GM21825 (cell line): Measurements from ENCODE around the gene ANKRD18B.
"Not testable (repeated sequence)": the region's sequence is repeated elsewhere in the genome, so short reads cannot be mapped to it uniquely, and the experiment has no call there.

ENCODE experiments used
- ATAC-seq: cut with Tn5 transposase; IDR thresholded peaks from one replicate; pipeline ENCODE4 v1.9.1; 2021; ENCODE audit warnings: mild to moderate bottlenecking, moderate library complexity; ENCODE audit not compliant: unreplicated experiment

ANKRD18B gene

GRCh38 chr9:33604249-33604648, 80.2 kb downstream of the ANKRD18B start:
- not testable (repeated sequence) for ATAC-seq

DNA sequence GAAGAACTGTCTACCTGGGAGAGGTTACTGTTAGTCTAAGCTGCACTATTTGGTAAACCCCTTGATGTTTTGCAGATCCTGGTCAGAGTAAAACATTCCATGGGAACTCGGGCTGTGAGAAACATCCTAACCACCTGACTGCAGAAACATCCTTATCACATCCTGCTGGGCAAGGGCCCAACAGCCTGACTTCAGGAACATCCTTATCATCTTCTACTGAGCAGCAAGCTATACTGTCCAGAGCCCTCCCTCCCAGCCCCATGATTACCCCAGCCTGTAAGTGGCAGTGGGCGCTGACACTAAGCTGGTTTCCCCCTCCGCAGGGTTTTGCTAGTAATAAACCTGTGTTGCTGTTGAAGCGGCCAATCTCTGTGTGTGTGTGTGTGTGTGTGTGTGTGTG, 80.9 kb downstream of the ANKRD18B start:
- ATAC-seq = not testable (repeated sequence)

DNA sequence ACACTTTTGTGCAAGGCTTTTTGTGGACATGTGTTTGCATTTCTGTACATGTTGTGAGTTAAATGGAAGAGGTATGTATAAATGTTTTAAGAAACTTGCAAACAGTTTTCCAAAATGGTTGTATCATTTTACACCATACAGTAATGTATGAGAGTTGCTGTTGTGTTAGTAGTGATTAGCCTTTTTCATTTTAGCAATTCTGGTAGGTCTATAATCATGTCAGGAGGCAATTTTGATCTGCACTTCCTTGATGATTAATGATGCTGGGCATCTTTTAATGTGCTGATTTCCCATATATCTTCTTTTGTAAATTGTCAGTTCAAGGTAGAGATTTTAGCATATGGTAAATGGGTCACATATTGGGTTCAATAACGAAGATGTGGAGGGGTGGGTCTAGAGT, 87.3 kb downstream of the ANKRD18B start:
- ATAC-seq = no peak

GRCh38 chr9:33612410-33612809, 88.4 kb downstream of the ANKRD18B start:
- not testable (repeated sequence) for ATAC-seq

DNA sequence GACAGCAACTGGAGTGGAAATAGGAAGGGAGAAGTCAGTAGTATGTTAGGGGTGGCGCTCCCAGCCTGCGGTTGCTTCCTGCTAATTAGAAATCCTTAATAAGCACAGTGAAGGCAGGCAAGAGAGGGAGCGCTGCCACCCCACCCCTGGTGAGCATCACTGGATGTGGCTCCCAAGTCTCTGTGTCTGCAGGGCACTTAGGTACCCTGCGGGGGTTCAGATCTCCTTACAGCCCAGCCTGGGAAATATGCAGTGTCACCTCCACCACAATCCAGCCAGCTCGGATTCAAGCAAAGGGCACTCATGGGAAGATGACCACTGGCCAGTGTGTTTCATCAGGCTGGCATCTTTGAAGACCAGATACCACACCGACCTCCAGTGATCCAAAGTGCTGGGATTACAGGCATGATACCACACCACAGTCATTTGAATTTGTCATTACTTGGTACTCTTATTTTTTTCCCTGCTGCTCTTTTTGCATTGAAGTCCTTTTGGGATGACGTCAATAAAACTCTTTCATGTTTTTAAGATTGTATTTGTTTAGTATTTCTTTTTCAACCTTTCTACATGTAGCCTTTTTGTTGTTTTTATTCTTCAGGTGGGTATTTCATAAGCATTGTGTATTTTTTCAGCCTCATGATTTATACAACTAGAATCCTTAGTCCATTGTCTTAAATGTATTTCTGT, 90.1 kb downstream of the ANKRD18B start:
- no peak for ATAC-seq

GRCh38 chr9:33618370-33618769, 94.3 kb downstream of the ANKRD18B start:
- not testable (repeated sequence) for ATAC-seq

GRCh38 chr9:33619666-33620404, 95.8 kb downstream of the ANKRD18B start:
- ATAC-seq = no peak

DNA sequence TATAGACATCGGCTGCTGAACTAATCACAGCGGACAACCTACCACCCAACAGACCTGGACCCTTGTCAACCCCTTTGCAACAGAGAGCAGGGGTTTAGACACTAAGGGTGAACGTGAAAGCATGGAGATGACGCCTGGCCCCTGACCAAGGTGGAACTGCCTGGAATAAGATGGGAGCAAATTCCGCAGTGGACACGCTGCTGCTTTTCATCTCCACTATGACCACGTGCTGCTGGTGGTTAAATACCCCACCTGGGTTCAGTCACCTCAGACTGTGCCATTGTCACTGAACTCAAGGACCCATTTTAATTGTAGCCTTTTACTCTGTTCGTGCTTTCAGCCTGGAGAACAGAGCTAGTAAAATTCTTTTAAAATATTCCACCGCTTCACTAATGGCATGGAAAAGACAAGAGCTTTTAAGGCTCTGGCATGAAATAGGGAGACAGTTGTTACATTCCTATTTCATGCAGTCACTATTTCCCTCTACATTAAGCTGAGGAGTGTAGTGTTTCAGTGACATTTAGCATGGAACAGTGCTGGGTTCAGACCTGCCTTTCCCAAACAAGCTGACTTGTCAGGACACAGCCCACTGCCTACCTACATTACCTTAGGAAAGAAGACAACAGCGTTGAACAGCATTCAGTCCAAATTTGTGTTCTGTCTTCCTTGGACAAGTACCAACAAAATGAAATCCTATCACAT, 96.8 kb downstream of the ANKRD18B start:
- ATAC-seq = no peak
